GM20431 (cell line): ENCODE results near the gene LILRB1.
"Not testable (repeated sequence)": the region's sequence is repeated elsewhere in the genome, so short reads cannot be mapped to it uniquely, and the experiment has no call there.

ENCODE experiments used
- in situ Hi-C: fragments of 300-500 bp; cut with MseI, MboI; formaldehyde crosslinking; loops from one replicate; pipeline ENCODE4 v1.15.0; 2020; ENCODE audit warnings: low sequenced_read_pairs; ENCODE audit not compliant: unreplicated experiment

LILRB1 gene

DNA sequence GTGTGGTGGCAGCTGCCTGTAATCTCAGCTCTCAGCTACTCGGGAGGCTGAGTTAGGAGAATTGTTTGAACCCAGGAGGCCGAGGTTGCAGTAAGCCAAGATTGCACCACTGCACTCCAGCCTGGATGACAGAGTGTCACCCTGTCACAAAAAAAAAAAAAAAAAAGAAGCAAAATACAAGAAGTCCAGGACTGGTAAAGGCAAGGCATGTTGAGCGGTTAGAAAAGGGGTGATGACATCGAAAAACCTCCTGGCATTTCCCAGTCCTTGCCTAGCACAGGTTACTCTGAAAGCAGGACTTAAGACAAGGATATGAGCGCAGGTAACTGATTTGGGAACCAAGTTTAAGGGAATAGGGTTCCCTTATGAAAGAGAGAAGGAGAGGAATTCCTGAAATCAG, 30.0 kb downstream of the LILRB1 start:
- in situ Hi-C loops = no loop called here

DNA sequence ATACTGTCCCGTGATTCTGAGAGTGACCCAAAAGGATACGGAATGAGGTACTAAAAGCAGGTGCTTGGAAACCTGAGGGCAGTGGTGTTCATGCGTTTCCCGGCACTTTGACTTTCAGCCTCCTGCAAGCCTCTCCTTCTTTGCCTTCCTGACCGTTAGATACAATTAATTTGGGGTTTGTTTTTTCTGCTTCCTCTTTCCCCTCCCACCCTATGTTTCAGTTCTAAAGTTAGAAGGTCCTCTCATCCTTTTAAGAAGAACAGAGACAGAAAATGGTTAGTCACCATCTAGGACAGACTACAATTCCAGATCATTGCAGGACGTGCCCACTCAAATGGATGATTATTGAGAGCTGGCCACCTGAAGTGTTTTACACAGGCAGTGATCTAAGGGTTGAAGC, 30.7 kb downstream of the LILRB1 start:
- in situ Hi-C loops = no loop called here

DNA sequence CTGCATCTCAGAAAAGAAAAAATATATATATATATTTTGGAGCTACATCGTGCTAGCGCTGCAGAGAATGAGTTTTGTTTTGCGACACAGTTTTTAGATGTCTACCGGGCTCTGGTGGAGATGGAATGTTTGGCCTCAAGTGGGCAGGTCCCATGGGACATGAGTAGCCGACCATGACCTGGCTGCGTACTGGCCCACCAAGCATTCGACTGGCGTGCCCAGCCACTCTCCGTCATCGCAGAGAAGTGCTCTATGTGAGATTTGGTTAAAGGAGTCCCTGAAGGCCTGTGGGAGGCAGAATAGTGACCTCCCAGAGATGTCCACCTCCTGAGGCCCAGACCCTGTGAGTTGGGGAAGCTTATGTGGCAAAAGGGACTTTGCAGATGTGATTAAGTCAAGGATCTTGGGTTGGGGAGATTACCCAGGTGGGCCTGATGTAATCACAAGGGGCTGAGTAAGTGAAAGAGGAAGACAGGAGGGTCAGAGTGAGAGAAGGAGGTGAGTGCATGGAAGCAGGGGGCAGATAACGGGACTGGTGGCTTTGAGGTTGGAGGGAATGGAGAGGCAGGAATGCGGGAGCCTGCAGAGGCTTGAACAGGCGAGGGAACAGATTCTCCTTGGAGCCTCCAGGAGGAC, 31.7 kb downstream of the LILRB1 start:
- in situ Hi-C loops = no loop called here

DNA sequence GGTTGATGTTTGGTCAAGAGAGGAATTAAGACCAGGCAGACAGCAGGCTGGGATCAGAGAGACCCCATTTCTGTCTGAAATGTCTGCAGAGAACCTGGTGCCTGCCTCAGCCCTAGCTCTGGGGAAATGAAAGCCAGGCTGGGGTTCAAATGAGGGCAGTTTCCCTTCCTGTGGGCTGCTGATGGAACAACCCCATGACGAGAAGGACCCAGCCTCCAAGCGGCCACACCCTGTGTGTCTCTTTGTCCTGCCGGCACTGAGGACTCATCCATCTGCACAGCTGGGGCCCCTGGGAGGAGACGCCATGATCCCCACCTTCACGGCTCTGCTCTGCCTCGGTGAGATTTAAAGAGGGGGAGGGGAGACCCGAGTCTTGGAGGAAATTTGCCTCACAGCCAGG, 32.4 kb downstream of the LILRB1 start, which contains the start of gene LILRB4:
TSS of gene LILRB4 (plus strand) at position 256 of the 400 bp plus-strand sequence. CDS start at position 305, 49 bp downstream.
- in situ Hi-C loops = no loop called here

DNA sequence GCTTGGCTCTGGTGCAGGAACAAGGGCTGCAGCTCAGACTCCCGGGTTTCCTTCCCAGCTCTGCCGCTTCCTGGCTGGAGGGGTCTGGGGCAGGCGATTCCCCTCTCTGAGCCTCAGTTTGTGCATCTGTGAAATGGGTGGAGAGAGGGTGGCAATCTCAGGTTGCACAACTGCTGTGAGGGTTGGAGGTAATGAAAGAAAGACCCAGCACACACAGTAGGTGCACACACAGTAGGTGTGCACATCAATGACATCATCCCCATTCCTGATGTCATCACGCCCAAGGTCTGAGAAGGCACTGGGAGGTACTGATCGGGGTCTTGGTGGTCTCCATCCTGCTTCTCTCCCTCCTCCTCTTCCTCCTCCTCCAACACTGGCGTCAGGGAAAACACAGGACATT, 35.2 kb downstream of the LILRB1 start:
- in situ Hi-C loops = no loop called here

DNA sequence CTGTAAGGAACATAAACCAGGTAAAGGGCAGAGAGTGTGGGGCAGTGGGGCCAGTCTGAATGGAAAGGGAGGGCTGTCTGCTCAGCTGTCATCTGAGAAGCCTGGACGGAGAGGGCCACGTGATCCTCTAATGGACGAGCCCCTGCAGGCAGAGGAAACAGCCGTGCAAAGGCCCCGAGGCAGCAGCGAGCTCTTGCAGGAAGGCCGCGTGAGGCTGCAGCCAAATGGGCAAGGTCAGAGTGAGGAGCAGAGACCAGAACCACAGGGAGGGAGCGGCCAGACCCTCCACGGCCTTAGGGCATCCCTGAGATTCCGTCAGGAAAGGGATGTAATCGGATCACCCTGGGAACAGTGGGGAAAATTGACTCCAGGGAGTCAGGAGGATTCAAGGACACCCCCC, 36.9 kb downstream of the LILRB1 start:
- in situ Hi-C loops = no loop called here

DNA sequence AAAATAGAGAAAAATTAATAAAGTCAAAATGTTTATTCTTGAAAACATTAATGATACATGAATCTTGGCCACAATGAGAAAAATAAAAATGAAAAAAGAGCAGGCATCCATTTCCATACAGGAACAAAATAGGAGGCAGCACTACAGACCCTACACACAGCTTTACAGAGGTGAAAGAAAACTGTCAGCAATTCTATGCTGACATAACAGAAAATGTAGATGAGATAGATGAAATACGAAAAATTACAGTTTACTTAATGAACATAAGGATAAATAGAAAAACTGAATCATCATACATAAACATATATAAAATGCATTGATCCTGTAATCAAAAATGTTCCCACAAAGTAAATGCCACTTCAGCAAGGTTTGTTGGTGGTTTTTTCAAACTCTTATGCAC, 38.1 kb downstream of the LILRB1 start:
- in situ Hi-C loops = no loop called here

DNA sequence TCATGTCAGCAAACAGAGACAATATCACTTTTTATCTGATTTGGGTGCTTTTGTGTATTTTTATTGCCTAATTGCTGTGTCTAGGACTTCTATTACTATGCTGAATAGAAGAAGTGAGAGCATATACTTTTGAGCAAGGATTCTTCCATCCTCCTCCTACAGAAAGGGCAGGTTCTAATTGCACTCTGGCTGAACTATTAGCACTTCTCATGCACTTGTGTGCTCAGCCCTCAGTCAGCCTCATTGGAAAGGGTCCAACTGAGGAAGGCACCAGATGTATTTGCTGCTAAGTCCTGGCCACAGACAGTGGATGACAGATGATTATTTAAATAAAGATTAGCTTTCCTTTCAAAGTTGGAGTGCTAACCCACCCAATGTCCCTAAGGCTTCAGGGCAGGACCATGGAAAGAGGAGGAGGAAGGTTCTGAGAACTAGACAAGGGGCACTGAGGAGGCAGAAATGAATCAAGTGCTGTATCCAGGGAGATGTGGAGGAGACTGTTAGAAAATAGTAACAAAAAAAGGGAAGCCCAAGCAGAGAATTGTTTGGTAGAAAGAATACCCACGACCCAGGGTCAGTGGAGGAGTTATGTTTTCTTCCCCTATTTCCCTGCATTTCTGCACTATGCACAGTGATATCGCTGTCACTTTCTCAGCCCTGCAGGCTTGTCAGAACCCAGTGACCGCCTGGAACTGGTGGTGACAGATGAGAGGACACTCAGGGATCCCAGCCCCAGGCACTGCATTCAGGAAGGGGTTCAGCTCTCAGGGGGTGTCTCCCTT, 40.5 kb downstream of the LILRB1 start:
- in situ Hi-C loops = loop anchor here (10.0 kb wide), 1 partner anchor 196 kb away; the partner anchor contains the start of gene CDC42EP5

DNA sequence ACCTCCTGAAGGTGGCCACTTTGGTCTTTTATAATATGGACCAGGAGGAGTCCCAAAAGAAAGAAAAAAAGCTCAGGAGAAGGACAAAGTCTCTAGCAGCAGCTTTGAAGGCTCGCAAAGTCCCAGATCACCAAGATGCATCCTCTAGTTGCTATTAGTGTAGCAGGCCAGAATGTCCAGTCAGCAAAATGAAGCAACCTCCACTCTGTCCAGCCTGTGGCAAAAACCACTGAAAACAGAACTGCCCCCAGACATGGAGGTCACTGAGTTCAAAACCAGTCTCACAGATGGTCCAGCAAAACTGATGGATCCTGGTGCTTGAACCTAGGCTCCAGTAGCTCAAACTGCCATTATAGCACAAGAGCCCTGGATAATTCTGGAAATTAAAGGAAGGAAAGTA, 42.9 kb downstream of the LILRB1 start:
- in situ Hi-C loops = loop anchor here (10.0 kb wide), 1 partner anchor 198 kb away; the partner anchor contains the start of gene CDC42EP5

DNA sequence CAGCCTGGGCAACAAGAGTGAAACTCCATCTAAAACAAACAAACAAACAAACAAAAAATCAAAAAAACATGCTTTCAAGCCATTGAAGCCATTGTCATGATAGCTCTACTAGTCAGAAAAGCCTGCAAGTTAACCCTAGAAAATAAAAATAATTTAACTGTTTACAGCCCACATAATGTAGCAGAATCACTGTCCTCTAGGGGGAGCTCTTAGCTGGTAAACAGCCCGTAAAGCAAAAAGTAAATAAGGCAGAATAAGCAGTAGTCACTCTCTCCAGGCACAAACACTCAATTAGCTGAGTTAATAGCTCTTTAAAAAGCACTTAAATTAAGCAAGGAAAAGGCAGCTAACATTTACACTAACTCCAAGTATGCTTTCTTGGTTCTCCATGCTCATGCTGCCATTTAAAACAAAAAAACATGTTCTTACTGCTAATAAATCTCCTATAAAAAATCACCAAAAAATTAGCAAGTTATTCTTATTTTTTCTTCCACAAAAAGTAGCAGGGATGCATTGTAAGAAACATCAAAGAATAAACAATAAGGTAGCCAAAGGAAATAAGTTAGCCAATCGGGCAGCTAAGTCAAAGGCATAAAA, 43.8 kb downstream of the LILRB1 start:
- in situ Hi-C loops = loop anchor here (10.0 kb wide), 1 partner anchor 199 kb away; the partner anchor contains the start of gene CDC42EP5

DNA sequence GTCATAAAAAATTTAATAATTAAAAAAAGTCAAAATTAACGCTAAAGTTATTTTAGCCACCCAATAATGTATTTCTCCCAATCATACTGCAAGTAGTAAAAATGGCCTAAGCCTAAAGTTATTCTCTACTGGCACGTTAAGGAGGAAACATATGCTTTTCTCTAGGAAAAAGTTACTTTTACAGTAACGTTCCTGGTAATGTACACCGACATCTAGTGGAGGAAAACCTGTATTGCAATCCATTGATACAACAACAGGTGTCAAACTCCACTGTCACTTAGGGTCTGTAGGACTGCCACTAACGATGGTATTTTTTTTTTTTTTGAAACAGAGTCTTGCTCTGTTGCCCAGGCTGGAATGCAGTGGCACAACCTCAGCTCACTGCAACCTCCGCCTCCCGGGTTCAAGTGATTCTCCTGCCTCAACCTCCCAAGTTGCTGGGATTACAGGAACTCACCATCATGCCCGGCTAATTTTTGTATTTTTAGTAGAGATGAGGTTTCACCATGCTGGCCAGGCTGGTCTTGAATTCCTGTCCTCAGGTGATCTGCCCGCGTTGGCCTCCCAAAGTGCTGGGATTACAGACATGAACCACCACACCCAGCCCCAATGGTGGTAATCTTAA, 46.0 kb downstream of the LILRB1 start:
- in situ Hi-C loops = loop anchor here (10.0 kb wide), 1 partner anchor 202 kb away; the partner anchor contains the start of gene CDC42EP5

DNA sequence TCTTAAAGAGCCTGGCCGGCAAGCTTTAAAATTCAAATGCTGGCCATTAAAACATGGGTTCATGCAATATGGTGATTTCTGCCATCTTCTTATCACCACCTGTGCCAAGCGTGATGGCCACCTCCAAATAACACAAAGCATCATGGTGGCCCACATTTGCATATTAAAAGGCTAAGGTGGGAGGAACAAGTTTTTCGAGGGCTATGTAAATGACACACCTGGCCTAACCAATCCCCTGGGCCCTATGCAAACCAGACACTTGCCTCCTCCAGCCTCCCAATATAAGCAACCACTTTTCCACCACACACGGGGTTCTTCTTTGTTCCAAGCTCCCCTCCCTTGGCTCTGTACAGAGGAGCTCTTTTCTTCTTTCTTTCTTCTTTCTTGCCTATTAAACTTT, 46.9 kb downstream of the LILRB1 start:
- in situ Hi-C loops = loop anchor here (10.0 kb wide), 1 partner anchor 202 kb away; the partner anchor contains the start of gene CDC42EP5

DNA sequence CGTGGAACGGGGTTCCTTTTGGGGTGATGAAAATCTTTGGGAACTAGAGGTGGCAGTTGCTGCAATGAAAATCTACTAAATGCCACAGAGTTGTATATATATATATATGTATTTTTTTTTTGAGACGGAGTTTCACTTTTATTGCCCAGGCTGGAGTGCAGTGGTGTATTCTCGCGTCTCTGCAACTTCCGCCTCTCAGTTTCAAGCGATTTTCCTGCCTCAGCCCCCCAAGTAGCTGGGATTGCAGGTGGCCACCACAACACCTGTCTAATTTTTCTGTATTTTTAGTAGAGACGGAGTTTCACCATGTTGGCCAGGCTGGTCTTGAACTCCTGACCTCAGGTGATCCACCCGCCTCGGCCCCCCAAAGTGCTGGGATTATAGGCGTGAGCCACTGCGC, 51.3 kb downstream of the LILRB1 start:
- in situ Hi-C loops = not testable (repeated sequence)

DNA sequence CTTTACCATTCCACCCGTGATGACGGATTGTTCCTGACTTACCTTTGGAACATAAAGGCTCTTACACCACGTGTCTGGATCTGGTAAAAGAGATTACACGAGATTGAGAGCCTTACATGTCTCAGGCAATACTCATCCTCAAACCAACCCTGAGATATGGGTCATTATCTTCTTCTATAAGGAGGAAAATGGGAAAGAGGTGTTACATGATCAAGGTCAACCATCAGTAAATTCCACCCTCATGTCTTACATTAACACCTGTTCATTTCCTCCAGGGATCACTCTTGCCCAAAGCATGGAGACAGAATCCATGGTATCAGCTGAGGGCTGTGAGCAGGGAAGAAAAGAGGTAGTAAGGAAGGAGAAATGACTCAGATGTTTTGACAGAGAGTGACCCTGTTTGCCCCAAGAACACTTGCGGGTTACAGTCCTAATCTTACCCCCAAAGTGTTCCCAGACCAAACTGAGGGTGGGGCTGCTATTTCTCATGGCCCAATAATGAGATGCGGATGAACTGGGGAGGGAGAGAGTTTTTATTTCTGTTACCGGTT, 52.1 kb downstream of the LILRB1 start:
- in situ Hi-C loops = no loop called here

DNA sequence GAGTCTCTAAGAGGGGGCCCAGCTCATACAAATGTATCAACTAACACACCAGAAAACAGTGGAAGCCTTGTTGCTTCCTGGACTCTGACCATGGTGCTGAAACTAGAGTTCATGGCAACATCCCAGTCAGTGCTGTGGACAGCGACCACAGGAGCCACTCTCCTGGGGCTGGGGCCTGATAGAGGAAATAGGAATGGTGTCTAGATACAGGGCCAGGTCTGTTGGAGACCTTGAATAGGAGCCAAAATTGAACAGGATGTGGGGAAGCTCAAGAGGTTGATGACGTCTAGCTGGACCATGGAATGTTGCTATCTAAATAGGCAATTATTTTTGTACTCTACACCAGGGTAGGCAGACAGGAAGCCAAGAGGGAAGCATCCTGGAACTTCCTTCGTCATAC, 54.2 kb downstream of the LILRB1 start:
- in situ Hi-C loops = no loop called here
